Neural cell (in vitro differentiated cells): Measurements from ENCODE around the gene LMO4. TPM values are rescaled to one million over a fixed set of nuclear protein-coding genes. Genes with fewer than 3 reads are reported as not detected.

ENCODE experiments used
- H2AFZ ChIP-seq: fragments of 200-600, 300-800 bp; sonication (generic), shearing (Covaris generic); 2 replicates; pipeline ENCODE4 v1.6.0; 2014; ENCODE audit warnings: low read depth, mild to moderate bottlenecking, antibody characterized with exemption, low read length, moderate library complexity
- H3F3A ChIP-seq: fragments of 200-600 bp; shearing (Covaris generic); 2 replicates; pipeline ENCODE4 v1.6.1; 2016; ENCODE audit warnings: mild to moderate bottlenecking, moderate library complexity, mixed read lengths, antibody characterized with exemption, low read length; ENCODE audit not compliant: insufficient read depth, poor library complexity, severe bottlenecking
- H3K27ac ChIP-seq: fragments of 200-600, 300-800 bp; sonication (generic), shearing (Covaris generic); 2 replicates; pipeline ENCODE4 v1.5.1; 2014; ENCODE audit warnings: mild to moderate bottlenecking, low read length, moderate library complexity
- H3K27me3 ChIP-seq: fragments of 300-800, 200-600 bp; sonication (generic), shearing (Covaris generic); 2 replicates; pipeline ENCODE4 v1.6.0; 2014; ENCODE audit warnings: mild to moderate bottlenecking, low read depth, low read length, moderate library complexity; ENCODE audit not compliant: insufficient read depth
- H3K36me3 ChIP-seq: fragments of 300-800, 200-600 bp; sonication (generic), shearing (Covaris generic); 2 replicates; pipeline ENCODE4 v1.5.1; 2014; ENCODE audit warnings: mild to moderate bottlenecking, antibody characterized with exemption, low read length, moderate library complexity; ENCODE audit not compliant: insufficient read depth
- H3K4me2 ChIP-seq: fragments of 300-800, 200-600 bp; sonication (generic), shearing (Covaris generic); 2 replicates; pipeline ENCODE4 v1.6.0; 2014; ENCODE audit warnings: mild to moderate bottlenecking, low read length
- H3K4me3 ChIP-seq: fragments of 300-800, 200-600 bp; sonication (generic), shearing (Covaris generic); 2 replicates; pipeline ENCODE4 v1.5.1; 2014; ENCODE audit warnings: mild to moderate bottlenecking, low read length, moderate library complexity
- H3K79me2 ChIP-seq: fragments of 200-600 bp; shearing (Covaris generic); replicated peaks from 2 replicates; pipeline ENCODE4 v1.6.0; 2014; ENCODE audit warnings: mild to moderate bottlenecking, low read length, moderate library complexity; ENCODE audit not compliant: insufficient read depth
- H3K9ac ChIP-seq: fragments of 300-800, 200-600 bp; sonication (generic), shearing (Covaris generic); 2 replicates; pipeline ENCODE4 v1.6.1; 2016; ENCODE audit warnings: mild to moderate bottlenecking, low read length, mixed read lengths
- H3K9me2 ChIP-seq: fragments of 200-600 bp; shearing (Covaris generic); 2 replicates; pipeline ENCODE4 v1.6.1; 2016; ENCODE audit warnings: mild to moderate bottlenecking, low read length, mixed read lengths; ENCODE audit not compliant: insufficient read depth
- H3K9me3 ChIP-seq: fragments of 200-600, 300-800 bp; sonication (generic), shearing (Covaris generic); 2 replicates; pipeline ENCODE4 v1.6.1; 2016; ENCODE audit warnings: mild to moderate bottlenecking, mixed run types, low read length, moderate library complexity, mixed read lengths
- H4K20me1 ChIP-seq: fragments of 200-600 bp; shearing (Covaris generic); 2 replicates; pipeline ENCODE4 v1.6.1; 2016; ENCODE audit warnings: mild to moderate bottlenecking, mixed run types; ENCODE audit not compliant: insufficient read depth
- EP300 ChIP-seq: fragments of 450-650 bp; conservative IDR thresholded peaks from 2 replicates; pipeline ENCODE4 v1.6.1; 2014; ENCODE audit warnings: antibody characterized with exemption, mild to moderate bottlenecking, moderate library complexity; ENCODE audit not compliant: poor library complexity, severe bottlenecking
- EZH2 ChIP-seq: fragments of 200-600, 300-800 bp; shearing (Covaris generic), sonication (generic); IDR thresholded peaks from 2 replicates; pipeline ENCODE4 v1.6.1; 2014; ENCODE audit warnings: antibody characterized with exemption, low read length, borderline replicate concordance, mild to moderate bottlenecking; ENCODE audit not compliant: insufficient read depth, poor library complexity, severe bottlenecking
- MXI1 ChIP-seq: fragments of 450-650 bp; conservative IDR thresholded peaks from 2 replicates; pipeline ENCODE4 v1.6.1; 2014; ENCODE audit warnings: antibody characterized with exemption, mild to moderate bottlenecking; ENCODE audit not compliant: poor library complexity, severe bottlenecking
- POLR2AphosphoS5 ChIP-seq: IDR thresholded peaks from 2 replicates; pipeline ENCODE4 v1.6.1; 2012
- RAD21 ChIP-seq: fragments of 450-650 bp; conservative IDR thresholded peaks from 2 replicates; pipeline ENCODE4 v1.6.1; 2014; ENCODE audit warnings: antibody characterized with exemption, mild to moderate bottlenecking, moderate library complexity
- SMC3 ChIP-seq: fragments of 450-650 bp; conservative IDR thresholded peaks from 2 replicates; pipeline ENCODE4 v1.6.1; 2014; ENCODE audit warnings: antibody characterized with exemption, mild to moderate bottlenecking, moderate library complexity; ENCODE audit not compliant: poor library complexity
- TAF1 ChIP-seq: IDR thresholded peaks from 2 replicates; pipeline ENCODE4 v1.6.1; 2012; ENCODE audit warnings: low read depth
- polyA plus RNA-seq: library from polyadenylated mRNA; depleted of rRNA; stranded (reverse); fragments of >200 nt; gene quantifications from 2 replicates; pipeline ENCODE4 v1.2.3, GENCODE V29; 2014
- TF ChIP-seq, protein P1 (sequence below): IDR thresholded peaks from 2 replicates; pipeline ENCODE4 v1.6.1; 2012; ENCODE audit warnings: borderline replicate concordance
- TF ChIP-seq, protein P2 (sequence below): fragments of 450-650 bp; IDR thresholded peaks from 2 replicates; pipeline ENCODE4 v1.5.1; 2014; ENCODE audit warnings: antibody characterized with exemption, mild to moderate bottlenecking, moderate library complexity; ENCODE audit not compliant: poor library complexity, severe bottlenecking

LMO4 gene
- polyA plus RNA-seq, 1 donor from 2014 or later, result 147 TPM

DNA sequence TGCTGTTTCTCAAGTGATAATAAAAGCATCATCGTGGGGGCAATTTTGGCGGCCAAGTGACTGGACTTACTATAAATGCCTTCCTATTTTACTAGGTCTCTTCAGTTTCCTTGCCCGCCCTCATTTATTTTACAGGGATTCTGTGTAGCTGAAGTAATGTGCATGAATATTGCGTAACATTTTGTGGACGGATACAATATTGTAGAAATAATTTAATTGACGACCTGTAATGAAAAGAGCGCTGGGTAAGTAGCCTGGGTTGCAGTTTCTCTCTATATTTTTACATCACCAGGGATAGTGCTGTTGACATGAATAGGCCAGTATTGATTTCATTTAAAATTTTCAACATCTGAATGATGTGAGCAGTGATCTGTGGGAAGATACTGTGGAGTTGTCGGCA is 28.1 kb upstream of the LMO4 start:
- TF ChIP-seq RAD21 (no peak), POLR2AphosphoS5 (no peak), SMC3 (no peak), EP300 (no peak), MXI1 (no peak), TAF1 (no peak), EZH2 (no peak)
- TF ChIP-seq, protein P1, sequence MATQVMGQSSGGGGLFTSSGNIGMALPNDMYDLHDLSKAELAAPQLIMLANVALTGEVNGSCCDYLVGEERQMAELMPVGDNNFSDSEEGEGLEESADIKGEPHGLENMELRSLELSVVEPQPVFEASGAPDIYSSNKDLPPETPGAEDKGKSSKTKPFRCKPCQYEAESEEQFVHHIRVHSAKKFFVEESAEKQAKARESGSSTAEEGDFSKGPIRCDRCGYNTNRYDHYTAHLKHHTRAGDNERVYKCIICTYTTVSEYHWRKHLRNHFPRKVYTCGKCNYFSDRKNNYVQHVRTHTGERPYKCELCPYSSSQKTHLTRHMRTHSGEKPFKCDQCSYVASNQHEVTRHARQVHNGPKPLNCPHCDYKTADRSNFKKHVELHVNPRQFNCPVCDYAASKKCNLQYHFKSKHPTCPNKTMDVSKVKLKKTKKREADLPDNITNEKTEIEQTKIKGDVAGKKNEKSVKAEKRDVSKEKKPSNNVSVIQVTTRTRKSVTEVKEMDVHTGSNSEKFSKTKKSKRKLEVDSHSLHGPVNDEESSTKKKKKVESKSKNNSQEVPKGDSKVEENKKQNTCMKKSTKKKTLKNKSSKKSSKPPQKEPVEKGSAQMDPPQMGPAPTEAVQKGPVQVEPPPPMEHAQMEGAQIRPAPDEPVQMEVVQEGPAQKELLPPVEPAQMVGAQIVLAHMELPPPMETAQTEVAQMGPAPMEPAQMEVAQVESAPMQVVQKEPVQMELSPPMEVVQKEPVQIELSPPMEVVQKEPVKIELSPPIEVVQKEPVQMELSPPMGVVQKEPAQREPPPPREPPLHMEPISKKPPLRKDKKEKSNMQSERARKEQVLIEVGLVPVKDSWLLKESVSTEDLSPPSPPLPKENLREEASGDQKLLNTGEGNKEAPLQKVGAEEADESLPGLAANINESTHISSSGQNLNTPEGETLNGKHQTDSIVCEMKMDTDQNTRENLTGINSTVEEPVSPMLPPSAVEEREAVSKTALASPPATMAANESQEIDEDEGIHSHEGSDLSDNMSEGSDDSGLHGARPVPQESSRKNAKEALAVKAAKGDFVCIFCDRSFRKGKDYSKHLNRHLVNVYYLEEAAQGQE, result no peak
- TF ChIP-seq, protein P2, sequence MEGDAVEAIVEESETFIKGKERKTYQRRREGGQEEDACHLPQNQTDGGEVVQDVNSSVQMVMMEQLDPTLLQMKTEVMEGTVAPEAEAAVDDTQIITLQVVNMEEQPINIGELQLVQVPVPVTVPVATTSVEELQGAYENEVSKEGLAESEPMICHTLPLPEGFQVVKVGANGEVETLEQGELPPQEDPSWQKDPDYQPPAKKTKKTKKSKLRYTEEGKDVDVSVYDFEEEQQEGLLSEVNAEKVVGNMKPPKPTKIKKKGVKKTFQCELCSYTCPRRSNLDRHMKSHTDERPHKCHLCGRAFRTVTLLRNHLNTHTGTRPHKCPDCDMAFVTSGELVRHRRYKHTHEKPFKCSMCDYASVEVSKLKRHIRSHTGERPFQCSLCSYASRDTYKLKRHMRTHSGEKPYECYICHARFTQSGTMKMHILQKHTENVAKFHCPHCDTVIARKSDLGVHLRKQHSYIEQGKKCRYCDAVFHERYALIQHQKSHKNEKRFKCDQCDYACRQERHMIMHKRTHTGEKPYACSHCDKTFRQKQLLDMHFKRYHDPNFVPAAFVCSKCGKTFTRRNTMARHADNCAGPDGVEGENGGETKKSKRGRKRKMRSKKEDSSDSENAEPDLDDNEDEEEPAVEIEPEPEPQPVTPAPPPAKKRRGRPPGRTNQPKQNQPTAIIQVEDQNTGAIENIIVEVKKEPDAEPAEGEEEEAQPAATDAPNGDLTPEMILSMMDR, result no peak
- no peaks in the 10 kb centered on the region for H3K9me3 ChIP-seq
- no peak overlapping the region for H3K9ac ChIP-seq
- no peaks in the 10 kb centered on the region for H3K36me3 ChIP-seq
- no peaks in the 10 kb centered on the region for H3K27me3 ChIP-seq
- no peak overlapping the region for H3K4me3 ChIP-seq
- H3K4me2 ChIP-seq, result no peak overlapping the region
- H3K27ac ChIP-seq, result no peak overlapping the region
- no peak overlapping the region for H2AFZ ChIP-seq
- H3K9me2 ChIP-seq, result no peaks in the 10 kb centered on the region
- H4K20me1 ChIP-seq, result no peaks in the 10 kb centered on the region
- H3K79me2 ChIP-seq, result no peaks in the 10 kb centered on the region
- no peaks in the 10 kb centered on the region for H3F3A ChIP-seq

DNA sequence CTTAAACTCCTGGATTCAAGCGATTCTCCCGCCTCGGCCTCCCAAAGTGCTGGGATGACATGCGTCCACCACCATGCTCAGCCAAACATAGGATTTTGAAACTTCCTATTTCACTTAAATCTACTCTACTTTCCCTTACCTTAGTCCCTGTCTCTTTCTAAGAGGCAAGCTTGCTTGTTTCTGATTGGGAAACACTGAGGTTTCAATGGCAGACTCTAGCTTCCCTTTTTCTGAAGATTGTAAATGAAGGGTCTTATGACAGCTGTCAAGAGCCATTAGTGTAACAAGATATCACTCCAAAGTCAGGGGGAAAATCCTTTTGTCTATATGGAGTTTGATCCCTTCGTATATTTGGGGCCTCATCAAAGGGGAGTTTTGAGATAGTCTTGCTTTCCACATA is 23.5 kb upstream of the LMO4 start:
- Histone ChIP-seq H3K4me3 (no peak overlapping the region), H4K20me1 (no peaks in the 10 kb centered on the region), H3K27me3 (no peaks in the 10 kb centered on the region), H3K36me3 (no peaks in the 10 kb centered on the region), H3K9ac (no peak overlapping the region), H2AFZ (no peak overlapping the region), H3K4me2 (no peak overlapping the region), H3K9me3 (no peaks in the 10 kb centered on the region), H3K9me2 (no peaks in the 10 kb centered on the region), H3F3A (no peaks in the 10 kb centered on the region), H3K27ac (no peak overlapping the region), H3K79me2 (no peaks in the 10 kb centered on the region)
- peak; percentile 28 for TF ChIP-seq POLR2AphosphoS5
- TF ChIP-seq TAF1, result no peak
- TF ChIP-seq EP300, result peak; percentile 49

DNA sequence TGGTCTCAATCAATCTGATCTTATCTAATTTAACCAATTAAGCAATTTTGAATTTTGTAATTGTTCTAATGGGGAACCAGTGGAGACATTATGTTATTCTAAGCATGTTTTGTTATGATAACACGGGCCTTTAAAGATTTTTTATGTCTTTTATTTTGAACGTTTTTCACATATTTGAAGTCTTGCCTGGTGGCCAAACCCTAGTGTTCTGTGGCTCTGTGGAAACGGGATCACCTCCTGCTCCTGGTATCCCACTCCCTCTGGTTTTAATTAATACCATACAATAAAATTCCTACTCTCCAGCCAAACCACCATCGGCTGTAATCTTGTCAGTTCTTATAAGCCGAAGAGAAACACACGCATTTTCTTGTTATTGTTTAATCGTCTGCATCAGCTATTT is 22.9 kb upstream of the LMO4 start:
- Histone ChIP-seq H3K79me2 (no peaks in the 10 kb centered on the region), H3K27ac (no peak overlapping the region), H3K9ac (no peak overlapping the region), H3K4me2 (no peak overlapping the region), H3K36me3 (no peaks in the 10 kb centered on the region), H2AFZ (no peak overlapping the region), H3K9me3 (no peaks in the 10 kb centered on the region), H3K9me2 (no peaks in the 10 kb centered on the region), H3F3A (no peaks in the 10 kb centered on the region), H4K20me1 (no peaks in the 10 kb centered on the region), H3K27me3 (no peaks in the 10 kb centered on the region), H3K4me3 (no peak overlapping the region)
- TF ChIP-seq EP300 (no peak), SMC3 (no peak), EZH2 (no peak), TAF1 (no peak), RAD21 (no peak), MXI1 (no peak), POLR2AphosphoS5 (no peak)
- TF ChIP-seq, protein P2, result no peak
